Measurements from ENCODE around the gene C1QTNF4. TPM values are rescaled to one million over a fixed set of nuclear protein-coding genes. Genes with fewer than 3 reads are reported as not detected.
A peak's percentile ranks its signal among the peaks of the same experiment; 100 is the strongest.

The C1QTNF4 gene
- total and polyA plus RNA-seq, 2 of the 4 experiments (the other 2 are of a cell fraction) = 0.12 TPM; not detected in 1

DNA sequence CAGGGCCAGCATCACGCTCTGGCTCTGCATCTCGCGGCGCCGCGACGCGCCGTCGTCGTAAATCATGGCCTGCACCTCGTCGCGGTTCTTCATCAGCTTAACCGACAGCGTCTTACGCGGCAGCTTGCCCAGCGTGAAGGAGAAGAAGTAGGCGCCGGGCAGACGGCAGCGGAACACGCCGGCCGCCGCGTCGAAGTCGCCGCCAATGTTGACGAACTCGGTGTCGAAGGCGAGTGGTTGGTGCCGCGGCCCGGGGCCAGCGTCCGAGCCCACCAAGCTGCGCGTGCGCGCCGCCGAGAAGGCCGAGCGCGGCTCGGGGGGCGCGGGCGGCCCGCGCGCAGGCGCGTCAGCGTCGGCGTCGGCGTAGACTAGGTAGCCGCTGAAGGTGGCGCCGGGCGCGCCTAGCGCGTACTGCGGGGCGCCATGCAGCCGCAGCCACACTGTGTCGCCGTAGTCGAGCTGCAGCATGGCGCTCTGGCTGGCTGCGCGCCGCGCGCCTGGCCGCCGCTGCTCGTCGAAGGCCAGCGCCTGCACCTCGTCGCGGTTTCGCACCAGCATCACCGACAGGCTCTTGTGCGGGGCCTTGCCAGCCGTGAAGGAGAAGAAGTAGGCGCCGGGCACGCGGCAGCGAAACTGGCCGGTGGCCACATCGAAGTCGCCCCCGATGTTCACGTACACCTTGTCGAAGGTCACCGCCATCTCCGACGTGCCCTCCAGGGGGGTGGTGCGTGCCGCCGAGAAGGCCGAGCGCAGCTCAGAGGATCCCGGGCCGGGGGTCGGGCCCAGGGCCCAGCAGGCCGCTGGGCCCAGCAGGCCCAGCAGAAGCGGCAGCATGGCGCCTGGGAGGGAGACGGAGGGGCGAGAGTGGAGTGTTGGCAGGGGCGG lies 4.0 kb downstream of the C1QTNF4 start:
- no peaks in the 10 kb centered on the region for H3K79me1 ChIP-seq (ENCODE audit: low read depth in 1 of 2, low read length in 2 of 2)
- DNase-seq (no peak), ATAC-seq (ENCODE audit: low read depth) (no peak)
- no peak overlapping the region for H2BK20ac ChIP-seq (ENCODE audit: low read depth, low read length)
- H3K4me1 ChIP-seq (ENCODE audit: control insufficient read depth, insufficient read depth, low read length) = no peaks in the 10 kb centered on the region
- in situ Hi-C loops (cut with MboI; ENCODE audit: low sequenced_read_pairs) (no loop called here), intact Hi-C loops (cut with micrococcal nuclease) (no loop called here), dilution Hi-C loops (cut with HindIII; ENCODE audit: low sequenced_read_pairs, unreplicated experiment) (no loop called here)
- peak overlapping the region; percentile 83 for H2AFZ ChIP-seq (replicated peaks; ENCODE audit: low read length, poor library complexity)
- H3K9me1 ChIP-seq (ENCODE audit: insufficient read depth, low read length) = no peaks in the 10 kb centered on the region
- H3K4me3 ChIP-seq (ENCODE audit: insufficient read depth, low read depth, low read length) = peak overlapping the region; percentile 23; the same call in 1 of the 2 replicates
- BruUV-seq (replicated peaks) = no TSS peak
- H2BK120ac ChIP-seq (ENCODE audit: low read depth, low read length) = no peak overlapping the region
- H2BK5ac ChIP-seq (ENCODE audit: low read depth, low read length, poor library complexity, severe bottlenecking) = no peak overlapping the region
- TF ChIP-seq CEBPB (IDR thresholded peaks at IDR 0.05; ENCODE audit: low read depth, low read length) (no peak), MAZ (IDR thresholded peaks at IDR 0.05; ENCODE audit: borderline replicate concordance, low read depth, low read length) (no peak), RFX5 (IDR thresholded peaks at IDR 0.05; ENCODE audit: low read depth, low read length) (no peak), FOS (IDR thresholded peaks at IDR 0.05; ENCODE audit: low read depth, low read length) (no peak), BHLHE40 (IDR thresholded peaks at IDR 0.05; ENCODE audit: low read depth, low read length) (no peak), POLR2A (IDR thresholded peaks at IDR 0.05; ENCODE audit: low read depth, low read length) (no peak), MAFK (IDR thresholded peaks at IDR 0.05; ENCODE audit: low read depth, low read length) (no peak), RAD21 (IDR thresholded peaks at IDR 0.05; ENCODE audit: low read length) (no peak)
- TF ChIP-seq, protein P1, sequence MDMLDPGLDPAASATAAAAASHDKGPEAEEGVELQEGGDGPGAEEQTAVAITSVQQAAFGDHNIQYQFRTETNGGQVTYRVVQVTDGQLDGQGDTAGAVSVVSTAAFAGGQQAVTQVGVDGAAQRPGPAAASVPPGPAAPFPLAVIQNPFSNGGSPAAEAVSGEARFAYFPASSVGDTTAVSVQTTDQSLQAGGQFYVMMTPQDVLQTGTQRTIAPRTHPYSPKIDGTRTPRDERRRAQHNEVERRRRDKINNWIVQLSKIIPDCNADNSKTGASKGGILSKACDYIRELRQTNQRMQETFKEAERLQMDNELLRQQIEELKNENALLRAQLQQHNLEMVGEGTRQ (IDR thresholded peaks at IDR 0.05; ENCODE audit: low read depth, low read length) = no peak
- H3K9me3 ChIP-seq (ENCODE audit: control insufficient read depth, insufficient read depth, low read length) = peaks cover 3% of the 10 kb centered on the region
- H3K23ac ChIP-seq (ENCODE audit: low read depth, low read length) = no peak overlapping the region
- H3K56ac ChIP-seq (ENCODE audit: extremely low read depth, insufficient read depth, low read length) = no peak overlapping the region
- no peak overlapping the region for H2AK9ac ChIP-seq (replicated peaks; ENCODE audit: low read depth, low read length, poor library complexity)
- 38% methylated on average over 75 of the region's 122 CpGs; no CpG with 5 or more reads in 1 of the 2 experiments for WGBS, 2 experiments (ENCODE audit: extremely low coverage in 2 of 2, insufficient read length in 1 of 2)
- H4K20me1 ChIP-seq (ENCODE audit: insufficient read depth, low read length) = no peaks in the 10 kb centered on the region
- H3K27me3 ChIP-seq (ENCODE audit: control insufficient read depth, insufficient read depth, low read length) = peaks cover 49% of the 10 kb centered on the region
- H4K91ac ChIP-seq (ENCODE audit: insufficient read depth, low read depth, low read length) = no peak overlapping the region
- H4K5ac ChIP-seq (ENCODE audit: low read depth, low read length) = no peak overlapping the region
- H2BK15ac ChIP-seq (ENCODE audit: low read depth, low read length) = no peak overlapping the region
- H3K18ac ChIP-seq (ENCODE audit: low read depth, low read length) = no peak overlapping the region
- no peak overlapping the region for H3K14ac ChIP-seq (replicated peaks; ENCODE audit: low read depth, low read length)
- CTCF ChIA-PET = no interaction called here
- H3K36me3 ChIP-seq (ENCODE audit: control insufficient read depth, insufficient read depth, low read length) = peaks cover under 1% of the 10 kb centered on the region
- no peak overlapping the region for H3K27ac ChIP-seq (ENCODE audit: insufficient read depth, low read length)
- no peak overlapping the region for H3K9ac ChIP-seq (ENCODE audit: low read depth, low read length)
- H3K4me2 ChIP-seq (ENCODE audit: low read depth, low read length) = no peak overlapping the region
- no peak overlapping the region for H3K4ac ChIP-seq (ENCODE audit: low read depth, low read length)
- no peak overlapping the region for H2AK5ac ChIP-seq (ENCODE audit: low read depth, low read length)
- POLR2A ChIA-PET (ENCODE audit: unreplicated experiment) = no interaction called here
- H4K8ac ChIP-seq (ENCODE audit: low read depth in 2 of 2, low read length in 2 of 2) = no peak overlapping the region; a peak in 1 of 4 replicates
